Osteocyte (in vitro differentiated cells): ENCODE results near the gene NPAP1. TPM values are rescaled to one million over a fixed set of nuclear protein-coding genes. Genes with fewer than 3 reads are reported as not detected.

ENCODE experiments used
- DNase-seq: peaks from one replicate; pipeline ENCODE4 v3.0.0; 2021; ENCODE audit warnings: mixed read lengths; ENCODE audit not compliant: unreplicated experiment; ENCODE audit errors: extremely low spot score
- H3K27ac Mint-ChIP-seq: one replicate; pipeline ENCODE4 v1.8.0; 2021; ENCODE audit warnings: mild to moderate bottlenecking, mixed read lengths; ENCODE audit not compliant: unreplicated experiment
- H3K27me3 Mint-ChIP-seq: one replicate; pipeline ENCODE4 v1.8.0; 2021; ENCODE audit warnings: mixed read lengths; ENCODE audit not compliant: unreplicated experiment
- H3K36me3 Mint-ChIP-seq: one replicate; pipeline ENCODE4 v1.8.0; 2021; ENCODE audit warnings: mixed read lengths; ENCODE audit not compliant: unreplicated experiment
- H3K4me1 Mint-ChIP-seq: one replicate; pipeline ENCODE4 v1.8.0; 2021; ENCODE audit warnings: mixed read lengths; ENCODE audit not compliant: unreplicated experiment
- H3K4me3 Mint-ChIP-seq: one replicate; pipeline ENCODE4 v1.8.0; 2021; ENCODE audit warnings: mild to moderate bottlenecking, moderate library complexity, mixed read lengths; ENCODE audit not compliant: unreplicated experiment
- H3K9me3 Mint-ChIP-seq: one replicate; pipeline ENCODE4 v1.8.0; 2021; ENCODE audit warnings: mixed read lengths; ENCODE audit not compliant: unreplicated experiment
- CTCF ChIP-seq: fragments of 200-600 bp; sonication (generic); IDR thresholded peaks from 2 replicates; pipeline ENCODE4 v1.5.0; 2021; ENCODE audit warnings: antibody characterized with exemption, mild to moderate bottlenecking, moderate library complexity
- total RNA-seq: library from RNA; stranded (reverse); gene quantifications from 2 replicates; pipeline ENCODE4 v1.2.1, GENCODE V29; 2021

The NPAP1 gene
- total RNA-seq, 1 donor from 2014 or later, result not detected

- Mint-ChIP-seq H3K36me3 (no peaks in the 10 kb centered on the region), H3K27ac (no peak overlapping the region), H3K27me3 (no peaks in the 10 kb centered on the region), H3K4me3 (no peak overlapping the region), H3K4me1 (no peaks in the 10 kb centered on the region), H3K9me3 (peaks cover 32% of the 10 kb centered on the region)
- no peak for TF ChIP-seq CTCF
- no peak for DNase-seq
Observed at GRCh38 chr15:24729760-24730159, 54.2 kb downstream of the NPAP1 start.
